ENCODE data around the gene FBXO48.

DNA sequence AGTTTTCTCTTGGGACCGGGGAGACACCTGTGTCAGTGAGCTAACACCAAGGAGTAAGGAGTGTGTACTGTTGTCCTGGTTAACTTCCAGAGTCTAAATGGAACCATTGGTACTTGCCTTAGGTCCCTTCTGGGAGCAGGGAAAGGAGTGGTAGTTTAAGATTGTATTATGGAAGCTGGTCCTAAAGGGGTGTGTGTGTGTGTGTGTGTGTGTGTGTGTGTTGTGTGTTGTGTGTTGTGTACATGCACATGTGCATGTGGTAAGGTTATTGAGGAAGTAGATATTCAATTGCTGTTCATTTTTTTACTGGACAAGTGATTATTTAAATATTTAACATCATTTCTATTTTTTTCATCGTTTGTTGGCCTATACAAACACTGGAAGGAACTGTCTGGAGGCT, 1.7 kb upstream of the FBXO48 start:
- TF ChIP-seq, protein P1, sequence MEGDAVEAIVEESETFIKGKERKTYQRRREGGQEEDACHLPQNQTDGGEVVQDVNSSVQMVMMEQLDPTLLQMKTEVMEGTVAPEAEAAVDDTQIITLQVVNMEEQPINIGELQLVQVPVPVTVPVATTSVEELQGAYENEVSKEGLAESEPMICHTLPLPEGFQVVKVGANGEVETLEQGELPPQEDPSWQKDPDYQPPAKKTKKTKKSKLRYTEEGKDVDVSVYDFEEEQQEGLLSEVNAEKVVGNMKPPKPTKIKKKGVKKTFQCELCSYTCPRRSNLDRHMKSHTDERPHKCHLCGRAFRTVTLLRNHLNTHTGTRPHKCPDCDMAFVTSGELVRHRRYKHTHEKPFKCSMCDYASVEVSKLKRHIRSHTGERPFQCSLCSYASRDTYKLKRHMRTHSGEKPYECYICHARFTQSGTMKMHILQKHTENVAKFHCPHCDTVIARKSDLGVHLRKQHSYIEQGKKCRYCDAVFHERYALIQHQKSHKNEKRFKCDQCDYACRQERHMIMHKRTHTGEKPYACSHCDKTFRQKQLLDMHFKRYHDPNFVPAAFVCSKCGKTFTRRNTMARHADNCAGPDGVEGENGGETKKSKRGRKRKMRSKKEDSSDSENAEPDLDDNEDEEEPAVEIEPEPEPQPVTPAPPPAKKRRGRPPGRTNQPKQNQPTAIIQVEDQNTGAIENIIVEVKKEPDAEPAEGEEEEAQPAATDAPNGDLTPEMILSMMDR (conservative IDR thresholded peaks at IDR 0.05 in 1 of 2, IDR thresholded peaks at IDR 0.05 in 1 of 2; ENCODE audit: low read depth in 1 of 2, low read length in 2 of 2) = no peak
- no peak for TF ChIP-seq EZH2 (IDR thresholded peaks at IDR 0.05; ENCODE audit: low read length, missing control alignments)

Measured in fibroblast of lung (primary cell).